GM12878 (cell line): ENCODE data around the gene SPG21. TPM values are rescaled to one million over a fixed set of nuclear protein-coding genes. Genes with fewer than 3 reads are reported as not detected.
A peak's percentile ranks its signal among the peaks of the same experiment; 100 is the strongest.

ENCODE experiments used
- CBFB ChIP-seq: IDR thresholded peaks from 2 replicates; pipeline ENCODE4 v1.6.1; 2016; ENCODE audit warnings: antibody characterized with exemption, low read depth
- CEBPB ChIP-seq, 2 experiments: fragments of 150-350 bp in 1 of 2; IDR thresholded peaks; 2 replicates each; pipeline ENCODE4 v1.6.1; 2012 to 2014; ENCODE audit warnings: low read depth in 2 of 2, low read length in 2 of 2, borderline replicate concordance in 1 of 2, inconsistent platforms in 1 of 2
- CREB1 ChIP-seq: IDR thresholded peaks from 2 replicates; pipeline ENCODE4 v1.6.1; 2012; ENCODE audit warnings: low read depth, mild to moderate bottlenecking, inconsistent platforms
- EGR1 ChIP-seq, 2 experiments: IDR thresholded peaks; 1 replicate in 1 of 2; 2 replicates in 1 of 2; pipeline ENCODE4 v1.6.1; 2011 to 2012; ENCODE audit warnings: low read depth in 2 of 2, low read length in 2 of 2, borderline replicate concordance in 1 of 2, mild to moderate bottlenecking in 1 of 2, moderate library complexity in 1 of 2
- EP300 ChIP-seq, 2 experiments: fragments of 150-350 bp in 1 of 2; IDR thresholded peaks; 2 replicates each; pipeline ENCODE4 v1.6.1; 2011 to 2012; ENCODE audit warnings: low read depth in 2 of 2, low read length in 2 of 2, borderline replicate concordance in 1 of 2, improper control_type of control experiment in 1 of 2, inconsistent platforms in 1 of 2; ENCODE audit not compliant: control insufficient read depth in 1 of 2
- ESRRA ChIP-seq: IDR thresholded peaks from 2 replicates; pipeline ENCODE4 v1.6.1; 2012; ENCODE audit warnings: mild to moderate bottlenecking, low read length, improper control_type of control experiment
- EZH2 ChIP-seq: IDR thresholded peaks from 2 replicates; pipeline ENCODE4 v1.6.1; 2012; ENCODE audit warnings: low read depth, mild to moderate bottlenecking, control low read depth, inconsistent platforms, low read length, borderline replicate concordance; ENCODE audit not compliant: control insufficient read depth
- LARP7 ChIP-seq: fragments of 450-650 bp; IDR thresholded peaks from 2 replicates; pipeline ENCODE4 v1.6.1; 2017; ENCODE audit warnings: mild to moderate bottlenecking
- PAX8 ChIP-seq: fragments of 450-650 bp; IDR thresholded peaks from 2 replicates; pipeline ENCODE4 v1.6.1; 2017; ENCODE audit warnings: mild to moderate bottlenecking, moderate library complexity
- PBX3 ChIP-seq: IDR thresholded peaks from 2 replicates; pipeline ENCODE4 v1.6.1; 2011; ENCODE audit warnings: mild to moderate bottlenecking, low read depth, low read length, moderate library complexity; ENCODE audit not compliant: insufficient replicate concordance
- STAT1 ChIP-seq: fragments of 450-650 bp; conservative IDR thresholded peaks from 2 replicates; pipeline ENCODE4 v1.6.1; 2014; ENCODE audit warnings: antibody characterized with exemption, mild to moderate bottlenecking
- SUZ12 ChIP-seq: fragments of 200-600 bp; sonication (generic); IDR thresholded peaks from one replicate; pipeline ENCODE4 v1.6.1; 2018; ENCODE audit warnings: antibody characterized with exemption, mild to moderate bottlenecking; ENCODE audit not compliant: unreplicated experiment
- TCF3 ChIP-seq: IDR thresholded peaks from 2 replicates; pipeline ENCODE4 v1.6.1; 2012; ENCODE audit warnings: low read depth, mild to moderate bottlenecking, low read length, borderline replicate concordance; ENCODE audit not compliant: insufficient read depth
- USF2 ChIP-seq: IDR thresholded peaks from 2 replicates; pipeline ENCODE4 v1.6.1; 2011; ENCODE audit warnings: low read depth, low read length, improper control_type of control experiment, borderline replicate concordance
- polyA plus RNA-seq, 11 experiments: library from polyadenylated mRNA; depleted of rRNA in 4 of 11; unstranded in 6 of 11; stranded (reverse) in 5 of 11; fragments of >200 nt; fragmentation: Nextera tagmentation in 4 of 11; fragmentation: Illumina TruSeq in 1 of 11; extraction: Ambion mirVana in 4 of 11; extraction: Trizol in 1 of 11; gene quantifications; 1 replicate in 1 of 11; 2 replicates in 10 of 11; pipeline versions ENCODE4 v1.2.1 to v1.2.3, GENCODE V29; 2011 to 2016; ENCODE audit warnings: inconsistent platforms in 2 of 11, missing spikeins in 2 of 11, low read depth in 1 of 11
- total RNA-seq, 4 experiments: library from RNA; depleted of rRNA in 3 of 4; stranded (reverse); fragments of >200 nt in 3 of 4; fragmentation: Illumina TruSeq in 1 of 4; extraction: Trizol in 1 of 4; gene quantifications; 2 replicates each; pipeline versions ENCODE4 v1.2.1 to v1.2.3, GENCODE V29; 2013 to 2021
- TF ChIP-seq, protein P1 (sequence below): fragments of 450-650 bp; formaldehyde crosslinking; IDR thresholded peaks from 2 replicates; pipeline ENCODE4 v1.4.0; 2020; ENCODE audit warnings: mild to moderate bottlenecking, moderate library complexity
- TF ChIP-seq, protein P2 (sequence below): IDR thresholded peaks from 2 replicates; pipeline ENCODE4 v1.6.1; 2012; ENCODE audit warnings: low read depth, low read length, improper control_type of control experiment
- TF ChIP-seq, protein P3 (sequence below): fragments of 450-650 bp; IDR thresholded peaks from 2 replicates; pipeline ENCODE4 v1.6.1; 2017; ENCODE audit warnings: antibody characterized with exemption, mild to moderate bottlenecking, moderate library complexity
- TF ChIP-seq, protein P4 (sequence below): IDR thresholded peaks from 2 replicates; pipeline ENCODE4 v1.6.1; 2011; ENCODE audit warnings: borderline replicate concordance, low read depth, mild to moderate bottlenecking, moderate library complexity, mixed read lengths, low read length; ENCODE audit not compliant: insufficient read depth; ENCODE audit errors: extremely low read length

The SPG21 gene
- total and polyA plus RNA-seq, 10 of the 15 experiments (the other 5 are each of a cell fraction or from before 2014, with no cell fraction given) = 25.5 to 116 (median 68.0) TPM

DNA sequence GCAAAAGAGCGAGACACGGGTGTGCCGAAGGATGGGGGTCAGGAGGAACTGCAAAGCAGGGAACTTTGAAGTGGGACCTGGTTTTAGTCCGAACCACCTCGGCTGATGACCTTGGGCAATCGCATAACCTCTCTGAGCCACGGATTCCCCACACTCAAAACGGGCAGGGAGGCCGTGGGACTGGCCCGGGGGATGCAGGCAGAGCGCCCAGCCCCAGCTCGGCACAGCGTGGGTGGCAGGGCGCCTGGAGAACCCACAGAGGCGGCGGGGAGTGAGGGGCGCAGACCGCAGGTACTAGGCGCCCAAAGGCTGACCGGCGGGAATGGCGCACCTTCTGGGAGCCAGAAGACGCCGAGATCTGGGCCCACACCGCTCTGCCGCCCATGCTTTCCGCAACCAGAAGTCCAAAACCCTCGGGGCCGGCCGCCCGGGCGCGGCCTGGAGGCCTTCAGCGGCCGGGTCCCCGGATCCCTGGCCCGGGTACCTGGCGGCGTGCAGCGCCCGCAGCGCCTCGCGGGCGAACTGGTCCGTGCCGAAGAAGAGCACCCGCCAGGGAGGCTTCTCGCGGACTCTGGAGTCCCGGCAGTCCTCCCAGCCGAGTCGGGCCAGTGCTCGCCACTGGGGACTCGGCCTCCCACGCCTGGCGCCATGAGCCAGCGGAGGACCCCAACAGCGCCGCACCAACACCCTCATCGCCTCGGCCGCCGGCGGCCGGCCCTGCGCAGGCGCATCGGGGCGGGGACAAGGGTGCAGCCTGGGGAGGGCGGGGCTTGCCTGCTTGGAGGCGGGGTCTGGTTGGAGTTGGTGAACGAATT, 39.4 kb upstream of the SPG21 start, which contains the start of gene MTFMT (continued):
- TF ChIP-seq, protein P1, sequence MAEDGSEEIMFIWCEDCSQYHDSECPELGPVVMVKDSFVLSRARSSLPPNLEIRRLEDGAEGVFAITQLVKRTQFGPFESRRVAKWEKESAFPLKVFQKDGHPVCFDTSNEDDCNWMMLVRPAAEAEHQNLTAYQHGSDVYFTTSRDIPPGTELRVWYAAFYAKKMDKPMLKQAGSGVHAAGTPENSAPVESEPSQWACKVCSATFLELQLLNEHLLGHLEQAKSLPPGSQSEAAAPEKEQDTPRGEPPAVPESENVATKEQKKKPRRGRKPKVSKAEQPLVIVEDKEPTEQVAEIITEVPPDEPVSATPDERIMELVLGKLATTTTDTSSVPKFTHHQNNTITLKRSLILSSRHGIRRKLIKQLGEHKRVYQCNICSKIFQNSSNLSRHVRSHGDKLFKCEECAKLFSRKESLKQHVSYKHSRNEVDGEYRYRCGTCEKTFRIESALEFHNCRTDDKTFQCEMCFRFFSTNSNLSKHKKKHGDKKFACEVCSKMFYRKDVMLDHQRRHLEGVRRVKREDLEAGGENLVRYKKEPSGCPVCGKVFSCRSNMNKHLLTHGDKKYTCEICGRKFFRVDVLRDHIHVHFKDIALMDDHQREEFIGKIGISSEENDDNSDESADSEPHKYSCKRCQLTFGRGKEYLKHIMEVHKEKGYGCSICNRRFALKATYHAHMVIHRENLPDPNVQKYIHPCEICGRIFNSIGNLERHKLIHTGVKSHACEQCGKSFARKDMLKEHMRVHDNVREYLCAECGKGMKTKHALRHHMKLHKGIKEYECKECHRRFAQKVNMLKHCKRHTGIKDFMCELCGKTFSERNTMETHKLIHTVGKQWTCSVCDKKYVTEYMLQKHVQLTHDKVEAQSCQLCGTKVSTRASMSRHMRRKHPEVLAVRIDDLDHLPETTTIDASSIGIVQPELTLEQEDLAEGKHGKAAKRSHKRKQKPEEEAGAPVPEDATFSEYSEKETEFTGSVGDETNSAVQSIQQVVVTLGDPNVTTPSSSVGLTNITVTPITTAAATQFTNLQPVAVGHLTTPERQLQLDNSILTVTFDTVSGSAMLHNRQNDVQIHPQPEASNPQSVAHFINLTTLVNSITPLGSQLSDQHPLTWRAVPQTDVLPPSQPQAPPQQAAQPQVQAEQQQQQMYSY (CRISPR knock-in tag) = no peak
- TF ChIP-seq, protein P2, sequence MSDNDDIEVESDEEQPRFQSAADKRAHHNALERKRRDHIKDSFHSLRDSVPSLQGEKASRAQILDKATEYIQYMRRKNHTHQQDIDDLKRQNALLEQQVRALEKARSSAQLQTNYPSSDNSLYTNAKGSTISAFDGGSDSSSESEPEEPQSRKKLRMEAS = peak; percentile 54; the same call in 1 of the 2 replicates
- no peak for TF ChIP-seq SUZ12
- TF ChIP-seq PAX8 = no peak
- no peak for TF ChIP-seq CEBPB (IDR thresholded peaks at IDR 0.05; ENCODE audit: borderline replicate concordance in 1 of 2, low read depth in 2 of 2, low read length in 2 of 2)
- TF ChIP-seq TCF3 = no peak
- no peak for TF ChIP-seq CREB1
- TF ChIP-seq LARP7 = peak; percentile 91
- TF ChIP-seq EGR1 (IDR thresholded peaks at IDR 0.05; ENCODE audit: borderline replicate concordance in 1 of 2, low read depth in 2 of 2, low read length in 2 of 2) = peak in 1 of 2 experiments; percentile 81; a peak in 2 of 3 replicates
- no peak for TF ChIP-seq CBFB
- no peak for TF ChIP-seq EP300 (IDR thresholded peaks at IDR 0.05; ENCODE audit: borderline replicate concordance in 1 of 2, control insufficient read depth in 1 of 2, low read depth in 2 of 2, low read length in 2 of 2)
- TF ChIP-seq, protein P3, sequence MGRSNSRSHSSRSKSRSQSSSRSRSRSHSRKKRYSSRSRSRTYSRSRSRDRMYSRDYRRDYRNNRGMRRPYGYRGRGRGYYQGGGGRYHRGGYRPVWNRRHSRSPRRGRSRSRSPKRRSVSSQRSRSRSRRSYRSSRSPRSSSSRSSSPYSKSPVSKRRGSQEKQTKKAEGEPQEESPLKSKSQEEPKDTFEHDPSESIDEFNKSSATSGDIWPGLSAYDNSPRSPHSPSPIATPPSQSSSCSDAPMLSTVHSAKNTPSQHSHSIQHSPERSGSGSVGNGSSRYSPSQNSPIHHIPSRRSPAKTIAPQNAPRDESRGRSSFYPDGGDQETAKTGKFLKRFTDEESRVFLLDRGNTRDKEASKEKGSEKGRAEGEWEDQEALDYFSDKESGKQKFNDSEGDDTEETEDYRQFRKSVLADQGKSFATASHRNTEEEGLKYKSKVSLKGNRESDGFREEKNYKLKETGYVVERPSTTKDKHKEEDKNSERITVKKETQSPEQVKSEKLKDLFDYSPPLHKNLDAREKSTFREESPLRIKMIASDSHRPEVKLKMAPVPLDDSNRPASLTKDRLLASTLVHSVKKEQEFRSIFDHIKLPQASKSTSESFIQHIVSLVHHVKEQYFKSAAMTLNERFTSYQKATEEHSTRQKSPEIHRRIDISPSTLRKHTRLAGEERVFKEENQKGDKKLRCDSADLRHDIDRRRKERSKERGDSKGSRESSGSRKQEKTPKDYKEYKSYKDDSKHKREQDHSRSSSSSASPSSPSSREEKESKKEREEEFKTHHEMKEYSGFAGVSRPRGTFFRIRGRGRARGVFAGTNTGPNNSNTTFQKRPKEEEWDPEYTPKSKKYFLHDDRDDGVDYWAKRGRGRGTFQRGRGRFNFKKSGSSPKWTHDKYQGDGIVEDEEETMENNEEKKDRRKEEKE = no peak
- no peak for TF ChIP-seq USF2
- no peak for TF ChIP-seq EZH2
- TF ChIP-seq STAT1 = no peak
- TF ChIP-seq ESRRA = no peak
- TF ChIP-seq, protein P4, sequence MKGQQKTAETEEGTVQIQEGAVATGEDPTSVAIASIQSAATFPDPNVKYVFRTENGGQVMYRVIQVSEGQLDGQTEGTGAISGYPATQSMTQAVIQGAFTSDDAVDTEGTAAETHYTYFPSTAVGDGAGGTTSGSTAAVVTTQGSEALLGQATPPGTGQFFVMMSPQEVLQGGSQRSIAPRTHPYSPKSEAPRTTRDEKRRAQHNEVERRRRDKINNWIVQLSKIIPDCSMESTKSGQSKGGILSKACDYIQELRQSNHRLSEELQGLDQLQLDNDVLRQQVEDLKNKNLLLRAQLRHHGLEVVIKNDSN = no peak
- no peak for TF ChIP-seq PBX3
